Measurements from ENCODE around the gene SMCP. TPM values are rescaled to one million over a fixed set of nuclear protein-coding genes. Genes with fewer than 3 reads are reported as not detected.
A peak's percentile ranks its signal among the peaks of the same experiment; 100 is the strongest.

SMCP gene
- total and polyA plus RNA-seq, 2 experiments from 2014 or later, result not detected

DNA sequence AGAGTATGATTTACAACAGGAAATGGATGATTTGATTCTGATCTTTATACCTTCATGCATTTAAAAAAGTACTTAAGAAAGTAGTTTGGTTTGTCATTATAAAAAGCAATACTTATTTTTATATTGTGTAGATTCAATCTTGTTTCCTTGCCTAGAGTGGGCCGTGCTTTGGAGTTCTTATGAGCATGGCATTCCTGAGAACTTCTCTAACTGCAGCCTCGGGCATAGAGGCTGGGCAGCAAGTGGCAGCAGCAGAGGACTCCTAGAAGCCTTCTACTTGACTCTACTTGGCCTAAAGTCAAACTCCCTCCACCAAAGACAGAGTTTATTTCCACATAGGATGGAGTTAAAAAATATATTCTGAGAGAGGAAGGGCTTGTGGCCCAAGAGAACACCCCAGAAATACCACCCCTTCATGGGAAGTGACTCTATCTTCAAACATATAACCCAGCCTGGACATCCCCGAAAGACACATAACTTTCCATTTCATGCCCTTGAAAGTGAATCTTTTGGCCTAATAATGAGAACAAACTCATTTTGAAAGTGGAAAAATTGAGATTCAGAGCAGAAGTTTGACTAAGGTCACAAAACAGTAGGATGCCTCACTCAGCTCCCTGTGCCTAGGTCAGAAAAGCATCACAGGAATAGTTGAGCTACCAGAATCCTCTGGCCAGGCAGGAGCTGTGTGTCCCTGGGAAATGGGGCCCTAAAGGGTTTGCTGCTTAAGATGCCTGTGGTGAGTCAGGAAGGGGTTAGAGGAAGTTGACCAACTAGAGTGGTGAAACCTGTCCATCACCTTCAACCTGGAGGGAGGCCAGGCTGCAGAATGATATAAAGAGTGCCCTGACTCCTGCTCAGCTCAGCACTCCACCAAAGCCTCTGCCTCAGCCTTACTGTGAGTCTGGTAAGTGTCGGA lies 29.8 kb downstream of the SMCP start, which contains the start of gene IVL:
TSS of gene IVL (plus strand) at position 861 of the 916 bp plus-strand sequence. CDS start 1,252 bp downstream, outside the sequence.
- no peak within 1 kb of the TSS for H3K27ac ChIP-seq
- H3K4me1 ChIP-seq (ENCODE audit: low read depth), result no peaks in the 10 kb centered on the region
- H3K4me3 ChIP-seq, result no peak within 1 kb of the TSS
- H3K36me3 ChIP-seq, result no peaks in the 10 kb centered on the region
- no peak for DNase-seq (ENCODE audit: low read depth in 1 of 2, low spot score in 1 of 2)
- H3K9me3 ChIP-seq (ENCODE audit: low read depth), result no peaks in the 10 kb centered on the region
- H3K27me3 ChIP-seq, result no peaks in the 10 kb centered on the region
- TF ChIP-seq, protein P1, sequence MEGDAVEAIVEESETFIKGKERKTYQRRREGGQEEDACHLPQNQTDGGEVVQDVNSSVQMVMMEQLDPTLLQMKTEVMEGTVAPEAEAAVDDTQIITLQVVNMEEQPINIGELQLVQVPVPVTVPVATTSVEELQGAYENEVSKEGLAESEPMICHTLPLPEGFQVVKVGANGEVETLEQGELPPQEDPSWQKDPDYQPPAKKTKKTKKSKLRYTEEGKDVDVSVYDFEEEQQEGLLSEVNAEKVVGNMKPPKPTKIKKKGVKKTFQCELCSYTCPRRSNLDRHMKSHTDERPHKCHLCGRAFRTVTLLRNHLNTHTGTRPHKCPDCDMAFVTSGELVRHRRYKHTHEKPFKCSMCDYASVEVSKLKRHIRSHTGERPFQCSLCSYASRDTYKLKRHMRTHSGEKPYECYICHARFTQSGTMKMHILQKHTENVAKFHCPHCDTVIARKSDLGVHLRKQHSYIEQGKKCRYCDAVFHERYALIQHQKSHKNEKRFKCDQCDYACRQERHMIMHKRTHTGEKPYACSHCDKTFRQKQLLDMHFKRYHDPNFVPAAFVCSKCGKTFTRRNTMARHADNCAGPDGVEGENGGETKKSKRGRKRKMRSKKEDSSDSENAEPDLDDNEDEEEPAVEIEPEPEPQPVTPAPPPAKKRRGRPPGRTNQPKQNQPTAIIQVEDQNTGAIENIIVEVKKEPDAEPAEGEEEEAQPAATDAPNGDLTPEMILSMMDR (IDR thresholded peaks at IDR 0.05; ENCODE audit: low read depth, low read length), result no peak

GRCh38 chr1:152909206-152909605 lies 31.1 kb downstream of the SMCP start:
- H3K36me3 ChIP-seq, result no peaks in the 10 kb centered on the region
- H3K9me3 ChIP-seq (ENCODE audit: low read depth), result no peaks in the 10 kb centered on the region
- H3K27ac ChIP-seq, result no peak overlapping the region
- H3K4me3 ChIP-seq, result no peak overlapping the region
- no peak for DNase-seq (ENCODE audit: low read depth in 1 of 2, low spot score in 1 of 2)
- H3K4me1 ChIP-seq (ENCODE audit: low read depth), result no peaks in the 10 kb centered on the region
- TF ChIP-seq, protein P1 (IDR thresholded peaks at IDR 0.05; ENCODE audit: low read depth, low read length), result no peak
- no peaks in the 10 kb centered on the region for H3K27me3 ChIP-seq

DNA sequence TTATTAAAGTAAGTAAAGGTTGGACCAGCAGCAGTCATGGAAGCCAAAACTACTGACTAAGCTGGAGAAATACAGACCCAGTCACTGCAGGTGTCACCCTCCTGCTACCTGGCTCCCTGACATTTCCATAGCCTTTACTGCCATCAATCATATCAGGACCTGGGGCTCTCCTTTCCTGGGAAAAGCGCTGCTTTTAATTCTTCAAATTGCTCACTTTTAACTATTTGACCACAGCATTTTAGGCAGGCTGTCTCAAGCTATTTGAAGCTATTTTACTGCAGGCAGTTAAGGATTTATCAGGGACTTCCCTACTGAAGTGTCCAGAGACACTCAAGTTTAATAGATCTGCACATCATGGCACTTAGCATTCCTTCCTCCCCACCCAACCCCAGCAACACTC lies 34.3 kb downstream of the SMCP start:
- DNase-seq (ENCODE audit: low read depth in 1 of 2, low spot score in 1 of 2), result no peak
- TF ChIP-seq, protein P1 (IDR thresholded peaks at IDR 0.05; ENCODE audit: low read depth, low read length), result no peak
- Histone ChIP-seq H3K27me3 (no peaks in the 10 kb centered on the region), H3K27ac (no peak overlapping the region), H3K4me1 (ENCODE audit: low read depth) (no peaks in the 10 kb centered on the region), H3K9me3 (ENCODE audit: low read depth) (no peaks in the 10 kb centered on the region), H3K36me3 (no peaks in the 10 kb centered on the region), H3K4me3 (no peak overlapping the region)

DNA sequence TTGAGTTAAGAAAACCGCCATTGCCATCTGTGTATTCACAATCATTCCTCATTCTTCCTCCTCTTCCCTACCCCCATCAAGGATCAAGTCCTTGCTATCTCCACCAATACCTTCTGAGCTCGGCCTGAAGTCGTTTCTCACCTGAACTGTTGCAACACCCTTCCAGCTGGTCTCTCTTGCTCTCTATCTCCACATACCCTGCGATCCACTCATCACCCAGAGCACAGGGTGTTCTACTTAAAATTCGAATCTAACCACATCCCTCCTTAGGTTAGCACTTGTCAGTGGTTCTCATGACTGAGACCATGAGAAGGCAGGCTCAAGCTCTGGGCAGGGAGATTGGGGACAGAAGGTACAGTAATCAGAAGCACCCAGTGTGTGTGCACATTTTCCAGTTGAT lies 34.8 kb downstream of the SMCP start:
- Histone ChIP-seq H3K36me3 (no peaks in the 10 kb centered on the region), H3K9me3 (ENCODE audit: low read depth) (no peaks in the 10 kb centered on the region), H3K4me3 (no peak overlapping the region), H3K27me3 (no peaks in the 10 kb centered on the region), H3K27ac (no peak overlapping the region), H3K4me1 (ENCODE audit: low read depth) (no peaks in the 10 kb centered on the region)
- no peak for DNase-seq (ENCODE audit: low read depth in 1 of 2, low spot score in 1 of 2)
- TF ChIP-seq, protein P1 (IDR thresholded peaks at IDR 0.05; ENCODE audit: low read depth, low read length), result no peak

DNA sequence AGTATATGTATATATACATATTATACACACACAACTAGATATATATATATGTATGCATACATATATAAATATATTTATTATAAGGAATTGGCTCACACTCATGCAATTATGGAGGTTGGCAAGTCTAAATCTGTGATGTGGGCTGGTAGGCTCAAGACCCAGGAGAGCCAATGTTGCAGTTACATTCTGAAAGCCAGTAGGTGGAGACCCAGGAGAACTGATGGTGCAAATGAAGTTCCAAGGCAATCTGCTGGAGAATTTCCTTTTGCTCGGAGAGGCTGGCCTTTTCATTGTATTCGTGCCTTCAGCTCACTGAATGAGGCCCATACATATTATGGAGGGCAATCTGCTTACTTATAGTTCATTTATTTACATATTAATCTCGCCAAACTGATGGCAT lies 39.7 kb downstream of the SMCP start:
- H3K4me1 ChIP-seq (ENCODE audit: low read depth), result no peaks in the 10 kb centered on the region
- no peak overlapping the region for H3K4me3 ChIP-seq
- no peak overlapping the region for H3K27ac ChIP-seq
- no peaks in the 10 kb centered on the region for H3K27me3 ChIP-seq
- TF ChIP-seq, protein P1 (IDR thresholded peaks at IDR 0.05; ENCODE audit: low read depth, low read length), result no peak
- H3K36me3 ChIP-seq, result no peaks in the 10 kb centered on the region
- no peaks in the 10 kb centered on the region for H3K9me3 ChIP-seq (ENCODE audit: low read depth)
- DNase-seq (ENCODE audit: low read depth in 1 of 2, low spot score in 1 of 2), result peak in 1 of 2 donors; percentile 39

All from cardiac muscle cell (in vitro differentiated cells and primary cell).